GM03348 (cell line): ENCODE data around the gene PF4V1.

Experiments
- DNase-seq: peaks from one replicate; pipeline ENCODE4 v3.0.0; 2012; ENCODE audit warnings: low spot score

PF4V1 gene

GRCh38 chr4:73847526-73848182, 5.4 kb upstream of the PF4V1 start:
- DNase-seq, result no peak

GRCh38 chr4:73848183-73848777, 4.8 kb upstream of the PF4V1 start:
- DNase-seq, result no peak

DNA sequence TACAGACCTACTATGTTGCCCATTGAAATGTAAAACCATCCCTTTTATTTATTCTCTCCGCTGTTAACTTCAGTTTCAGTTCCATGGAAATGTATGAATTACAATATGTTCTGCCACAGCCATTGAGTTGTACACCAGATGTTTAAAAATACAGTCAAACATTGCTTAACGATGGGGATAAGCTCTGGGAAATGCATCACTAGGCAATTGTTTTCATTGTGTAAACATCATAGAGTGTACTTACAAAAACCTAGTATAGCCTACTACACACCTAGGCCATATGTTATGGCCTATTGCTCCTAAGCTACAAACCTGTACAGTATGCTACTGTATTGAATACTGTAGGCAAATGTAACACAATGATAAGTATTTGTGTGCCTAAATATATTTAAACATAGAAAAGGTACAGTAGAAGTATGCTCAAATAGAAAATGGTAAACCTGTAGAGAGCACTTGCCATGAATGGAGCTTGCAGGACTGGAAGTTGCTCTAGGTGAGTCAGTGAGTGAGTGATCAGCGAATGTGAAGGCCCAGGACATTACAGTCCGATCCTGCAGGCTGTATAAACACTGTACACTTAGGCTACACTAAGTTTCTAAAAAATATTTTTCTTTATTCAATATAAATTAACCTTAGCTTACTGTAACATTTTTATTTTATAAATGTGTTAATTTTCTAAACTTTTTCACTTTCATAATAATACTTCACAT, 2.7 kb upstream of the PF4V1 start:
- DNase-seq, result no peak

GRCh38 chr4:73851293-73851692, 1.8 kb upstream of the PF4V1 start:
- no peak for DNase-seq

- no peak for DNase-seq
Measured at GRCh38 chr4:73852771-73853170, 325 bp upstream of the PF4V1 start.

DNA sequence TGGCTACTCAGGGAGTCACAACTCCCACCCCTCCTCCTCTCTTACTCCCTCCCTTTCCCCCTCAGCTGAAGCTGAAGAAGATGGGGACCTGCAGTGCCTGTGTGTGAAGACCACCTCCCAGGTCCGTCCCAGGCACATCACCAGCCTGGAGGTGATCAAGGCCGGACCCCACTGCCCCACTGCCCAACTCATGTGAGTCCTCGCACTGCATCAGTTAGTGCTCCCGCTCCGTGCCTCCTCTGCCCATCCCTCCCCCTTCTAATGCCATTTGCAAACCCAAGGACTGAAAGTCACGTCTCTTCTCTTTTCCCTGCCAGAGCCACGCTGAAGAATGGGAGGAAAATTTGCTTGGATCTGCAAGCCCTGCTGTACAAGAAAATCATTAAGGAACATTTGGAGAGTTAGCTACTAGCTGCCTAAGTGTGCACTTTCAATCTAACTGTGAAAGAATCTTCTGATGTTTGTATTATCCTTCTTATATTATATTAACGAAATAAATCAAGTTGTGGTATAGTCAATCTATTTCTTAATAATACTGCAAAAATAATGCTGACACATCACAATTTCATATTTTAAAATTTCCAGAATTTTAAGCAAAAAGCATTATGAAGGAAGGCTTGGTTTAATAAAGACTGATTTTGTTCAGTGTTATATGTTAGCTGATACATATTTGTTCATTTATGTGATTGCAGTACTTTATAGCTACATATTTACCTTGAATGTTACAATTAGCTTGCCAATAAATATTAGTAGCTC, 800 bp downstream of the PF4V1 start:
- no peak for DNase-seq

GRCh38 chr4:73855406-73855805, 2.3 kb downstream of the PF4V1 start:
- no peak for DNase-seq

DNA sequence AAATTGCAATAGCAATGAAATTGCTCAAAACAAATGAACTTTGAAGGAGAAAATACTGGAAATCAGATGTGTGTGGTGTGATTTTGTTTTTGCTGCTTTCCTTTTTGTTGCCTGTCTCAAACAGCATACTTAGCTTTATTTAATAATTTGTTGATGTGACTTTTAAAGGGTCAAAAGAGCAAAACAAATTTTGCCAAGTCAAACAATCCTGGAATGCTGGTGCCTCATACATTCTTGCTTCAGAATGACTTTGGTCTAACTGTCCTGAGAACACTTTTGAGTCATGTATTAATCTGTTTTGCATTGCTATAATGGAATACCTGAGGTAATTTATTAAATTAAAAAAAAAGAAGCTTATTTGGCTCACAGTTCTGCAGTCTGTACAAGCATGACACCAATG, 3.4 kb downstream of the PF4V1 start:
- DNase-seq, result peak; percentile 25

DNA sequence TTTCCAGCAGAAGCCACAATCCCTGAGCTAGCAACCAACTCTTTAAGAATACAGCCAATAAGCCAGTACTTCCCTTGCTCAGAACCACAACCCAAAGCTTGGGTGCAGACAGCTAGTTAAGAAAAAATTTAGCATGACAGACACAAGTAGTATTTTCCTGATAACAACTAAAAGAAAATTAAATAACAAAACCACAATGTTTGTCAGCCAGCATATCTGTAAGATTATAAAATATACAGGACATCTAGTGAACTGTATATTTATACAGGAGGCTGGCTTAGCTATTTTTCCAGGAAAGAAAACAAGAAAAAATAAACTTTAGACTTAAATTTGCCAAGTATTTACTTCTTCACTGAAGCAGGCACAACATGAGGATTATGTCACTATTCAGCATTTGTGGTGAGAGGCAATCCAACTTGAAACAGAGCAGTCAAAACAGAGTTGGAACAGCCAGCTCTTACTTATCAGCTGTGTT, 6.6 kb downstream of the PF4V1 start:
- DNase-seq, result peak; percentile 38

DNA sequence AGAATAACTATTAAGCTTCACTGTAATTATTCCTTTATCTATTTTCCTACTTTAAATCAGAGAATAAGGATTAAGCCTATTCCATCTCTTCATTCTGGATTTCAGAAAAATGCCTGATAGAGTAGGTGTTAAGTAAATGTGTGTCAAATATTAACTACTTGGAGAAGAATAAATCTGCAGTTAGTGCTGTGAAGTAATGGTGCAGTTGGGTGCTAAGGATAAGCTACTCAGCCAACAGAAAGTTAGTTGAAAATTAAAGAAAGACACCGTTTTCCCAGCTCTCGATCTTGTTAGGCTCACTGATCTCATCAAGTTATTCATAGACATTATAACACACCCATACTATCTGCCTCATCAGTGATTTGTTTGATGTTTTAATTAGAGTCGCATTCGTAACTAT, 7.1 kb downstream of the PF4V1 start:
- DNase-seq, result no peak

DNA sequence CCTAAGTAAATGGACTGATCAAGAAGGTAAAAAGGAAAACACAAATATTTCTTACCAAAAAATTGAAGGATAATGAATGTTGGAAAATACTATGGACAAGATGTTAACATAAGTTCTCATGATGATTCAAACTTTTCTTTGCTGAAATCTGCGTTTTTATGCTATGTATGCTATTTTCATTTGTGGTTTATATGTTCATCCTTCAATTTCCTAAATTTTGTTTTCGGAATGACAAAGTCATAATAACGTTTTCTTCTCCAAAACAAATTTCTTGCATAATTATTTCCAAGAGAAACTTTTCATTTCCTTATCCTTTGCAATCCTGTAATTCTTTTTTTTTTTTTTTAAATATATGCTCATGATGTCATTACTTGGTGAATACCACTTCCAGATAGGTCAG, 7.8 kb downstream of the PF4V1 start:
- DNase-seq, result no peak

DNA sequence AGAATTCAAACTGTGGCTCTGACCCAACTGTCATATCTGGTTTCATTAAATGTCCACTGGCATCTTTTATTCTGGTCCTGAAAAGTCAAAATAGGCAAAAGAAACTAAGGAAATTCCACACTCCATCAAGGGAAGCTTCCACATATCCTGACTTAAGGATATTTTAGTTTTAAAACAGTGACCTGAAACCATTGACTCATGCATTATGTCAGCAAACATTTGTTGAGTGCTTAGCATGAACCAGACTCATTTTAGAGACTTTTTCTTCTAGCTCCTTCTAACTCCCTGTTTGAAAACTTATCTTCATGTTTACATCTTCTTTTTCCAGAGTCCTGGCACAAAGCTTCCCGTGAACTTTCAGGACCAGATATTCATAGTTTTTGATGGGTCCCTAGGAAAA, 9.2 kb downstream of the PF4V1 start:
- no peak for DNase-seq

- no peak for DNase-seq
Measured at GRCh38 chr4:73864365-73864764, 11.3 kb downstream of the PF4V1 start.

GRCh38 chr4:73864961-73865360, 11.9 kb downstream of the PF4V1 start:
- DNase-seq, result peak; percentile 42

DNA sequence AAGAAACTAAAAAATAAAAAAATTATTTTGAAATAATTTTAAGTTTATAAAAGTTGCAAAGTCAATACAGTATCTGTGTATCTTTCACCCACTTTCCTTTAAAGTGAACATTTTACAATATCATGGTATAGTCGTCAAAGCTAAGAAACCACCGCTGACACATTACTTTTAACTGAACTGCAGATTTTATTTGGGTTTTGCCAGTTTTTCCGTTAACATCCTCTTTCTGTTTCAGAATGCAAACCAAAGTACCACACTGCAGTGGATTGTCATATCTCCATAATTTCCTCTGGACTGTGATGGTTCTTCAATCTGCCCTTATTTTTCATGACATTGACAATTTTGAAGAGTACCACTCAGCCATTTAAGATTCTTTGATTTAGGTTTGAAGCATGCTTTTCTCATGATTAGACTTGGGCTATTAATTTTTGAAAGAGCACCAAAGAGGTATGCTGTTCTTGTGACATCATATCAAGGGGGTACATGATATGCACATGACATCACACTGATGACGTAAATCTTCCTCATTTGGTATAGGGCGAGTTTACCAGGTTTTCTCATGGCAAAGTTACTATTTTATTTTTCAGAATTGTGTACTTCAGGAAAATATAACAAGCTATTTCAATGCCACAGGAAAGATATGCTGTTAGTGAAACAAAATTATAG, 12.5 kb downstream of the PF4V1 start:
- no peak for DNase-seq

- no peak for DNase-seq
Measured at GRCh38 chr4:73866246-73866645, 13.2 kb downstream of the PF4V1 start.

DNA sequence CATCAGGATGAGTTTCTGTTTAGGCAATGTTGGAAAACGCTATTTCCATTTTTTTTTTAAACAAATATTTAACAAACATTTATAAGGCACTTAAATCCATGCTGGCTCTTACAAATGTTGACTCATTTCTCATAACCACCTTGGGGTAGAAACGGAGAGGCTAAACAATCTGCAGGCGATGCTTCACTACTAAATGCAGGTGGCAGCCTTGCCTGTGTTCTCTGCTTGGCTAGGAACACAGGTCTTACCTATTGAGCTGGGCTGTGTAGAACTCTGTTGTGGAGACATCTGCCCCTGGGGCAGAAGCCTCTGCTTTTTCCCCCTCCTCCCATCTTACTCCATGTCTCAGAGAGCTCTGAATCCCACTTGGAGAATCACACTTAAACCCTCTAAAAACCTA, 14.7 kb downstream of the PF4V1 start:
- DNase-seq, result no peak

GRCh38 chr4:73868206-73869129, 15.4 kb downstream of the PF4V1 start:
- peak; percentile 16 for DNase-seq

DNA sequence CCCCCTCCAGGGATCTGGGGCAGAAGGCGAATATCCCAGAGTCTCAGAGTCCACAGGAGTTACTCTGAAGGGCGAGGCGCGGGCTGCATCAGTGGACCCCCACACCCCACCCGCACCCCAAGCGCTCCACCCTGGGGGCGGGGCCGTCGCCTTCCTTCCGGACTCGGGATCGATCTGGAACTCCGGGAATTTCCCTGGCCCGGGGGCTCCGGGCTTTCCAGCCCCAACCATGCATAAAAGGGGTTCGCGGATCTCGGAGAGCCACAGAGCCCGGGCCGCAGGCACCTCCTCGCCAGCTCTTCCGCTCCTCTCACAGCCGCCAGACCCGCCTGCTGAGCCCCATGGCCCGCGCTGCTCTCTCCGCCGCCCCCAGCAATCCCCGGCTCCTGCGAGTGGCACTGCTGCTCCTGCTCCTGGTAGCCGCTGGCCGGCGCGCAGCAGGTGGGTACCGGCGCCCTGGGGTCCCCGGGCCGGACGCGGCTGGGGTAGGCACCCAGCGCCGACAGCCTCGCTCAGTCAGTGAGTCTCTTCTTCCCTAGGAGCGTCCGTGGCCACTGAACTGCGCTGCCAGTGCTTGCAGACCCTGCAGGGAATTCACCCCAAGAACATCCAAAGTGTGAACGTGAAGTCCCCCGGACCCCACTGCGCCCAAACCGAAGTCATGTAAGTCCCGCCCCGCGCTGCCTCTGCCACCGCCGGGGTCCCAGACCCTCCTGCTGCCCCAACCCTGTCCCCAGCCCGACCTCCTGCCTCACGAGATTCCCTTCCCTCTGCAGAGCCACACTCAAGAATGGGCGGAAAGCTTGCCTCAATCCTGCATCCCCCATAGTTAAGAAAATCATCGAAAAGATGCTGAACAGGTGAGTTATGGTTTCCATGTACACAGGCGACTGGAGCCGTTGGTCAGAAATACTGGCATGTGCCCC, 16.3 kb downstream of the PF4V1 start, which contains the start of gene CXCL1:
Gene CXCL1, plus strand, starts transcription at position 264 of the 926 bp plus-strand sequence. Its CDS starts 78 bp downstream, at position 342.
- DNase-seq, result peak; percentile 54

DNA sequence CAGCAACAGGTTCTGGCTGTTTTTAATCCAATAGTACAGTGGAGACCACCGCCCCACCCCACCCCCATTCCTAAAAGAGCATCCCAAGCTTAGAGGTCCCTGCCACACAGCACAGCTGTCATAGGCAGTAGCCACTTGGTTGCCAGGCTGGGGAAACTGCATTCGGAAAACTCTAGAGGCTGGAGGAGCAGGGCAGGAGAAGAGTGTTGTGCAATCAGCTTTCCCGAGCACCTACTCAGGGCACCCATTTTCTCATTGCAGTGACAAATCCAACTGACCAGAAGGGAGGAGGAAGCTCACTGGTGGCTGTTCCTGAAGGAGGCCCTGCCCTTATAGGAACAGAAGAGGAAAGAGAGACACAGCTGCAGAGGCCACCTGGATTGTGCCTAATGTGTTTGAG, 17.2 kb downstream of the PF4V1 start:
- DNase-seq, result no peak
